Measurements from ENCODE around the gene MAPK10.

DNA sequence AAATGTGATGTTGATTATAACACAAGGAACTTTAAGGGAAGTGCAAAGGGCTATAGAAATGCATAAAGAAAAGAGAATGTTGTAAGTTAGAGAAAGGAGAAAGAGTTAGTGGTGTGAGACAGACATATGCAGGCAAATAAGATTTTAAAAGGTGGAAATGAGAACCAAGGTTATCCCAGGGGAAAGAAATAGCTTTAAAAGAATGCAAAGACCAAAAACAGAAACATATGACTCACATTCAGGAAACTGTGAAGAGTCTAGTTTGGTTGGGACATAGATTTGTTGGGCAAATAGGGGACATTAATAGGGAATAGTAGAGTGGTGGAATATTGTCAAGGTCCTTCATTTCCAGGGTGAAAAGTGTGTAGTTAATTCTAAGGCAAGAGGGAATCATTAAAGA lies 52.4 kb downstream of the MAPK10 start:
- TF ChIP-seq ZNF629 (tag by site-specific recombination; IDR thresholded peaks at IDR 0.05) (no peak), ZNF571 (tag by site-specific recombination; IDR thresholded peaks at IDR 0.05) (no peak), ZNF354C (tag by site-specific recombination; IDR thresholded peaks at IDR 0.05; ENCODE audit: borderline replicate concordance, low read depth) (no peak), ZNF624 (tag by site-specific recombination; IDR thresholded peaks at IDR 0.05) (no peak), ZNF626 (tag by site-specific recombination; IDR thresholded peaks at IDR 0.05) (no peak), MZF1 (tag by site-specific recombination; IDR thresholded peaks at IDR 0.05; ENCODE audit: borderline replicate concordance) (no peak), YY1 (tag by site-specific recombination; IDR thresholded peaks at IDR 0.05) (no peak), ZNF335 (tag by site-specific recombination; conservative IDR thresholded peaks at IDR 0.05) (no peak), KLF16 (tag by site-specific recombination; IDR thresholded peaks at IDR 0.05) (no peak), ZNF366 (tag by site-specific recombination; conservative IDR thresholded peaks at IDR 0.05) (no peak), ZNF549 (tag by site-specific recombination; IDR thresholded peaks at IDR 0.05) (no peak)
- TF ChIP-seq, protein P1, sequence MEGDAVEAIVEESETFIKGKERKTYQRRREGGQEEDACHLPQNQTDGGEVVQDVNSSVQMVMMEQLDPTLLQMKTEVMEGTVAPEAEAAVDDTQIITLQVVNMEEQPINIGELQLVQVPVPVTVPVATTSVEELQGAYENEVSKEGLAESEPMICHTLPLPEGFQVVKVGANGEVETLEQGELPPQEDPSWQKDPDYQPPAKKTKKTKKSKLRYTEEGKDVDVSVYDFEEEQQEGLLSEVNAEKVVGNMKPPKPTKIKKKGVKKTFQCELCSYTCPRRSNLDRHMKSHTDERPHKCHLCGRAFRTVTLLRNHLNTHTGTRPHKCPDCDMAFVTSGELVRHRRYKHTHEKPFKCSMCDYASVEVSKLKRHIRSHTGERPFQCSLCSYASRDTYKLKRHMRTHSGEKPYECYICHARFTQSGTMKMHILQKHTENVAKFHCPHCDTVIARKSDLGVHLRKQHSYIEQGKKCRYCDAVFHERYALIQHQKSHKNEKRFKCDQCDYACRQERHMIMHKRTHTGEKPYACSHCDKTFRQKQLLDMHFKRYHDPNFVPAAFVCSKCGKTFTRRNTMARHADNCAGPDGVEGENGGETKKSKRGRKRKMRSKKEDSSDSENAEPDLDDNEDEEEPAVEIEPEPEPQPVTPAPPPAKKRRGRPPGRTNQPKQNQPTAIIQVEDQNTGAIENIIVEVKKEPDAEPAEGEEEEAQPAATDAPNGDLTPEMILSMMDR (tag by site-specific recombination; IDR thresholded peaks at IDR 0.05) = no peak

Measured in HEK293 (cell line).